ENCODE results near the gene PHKB.
A peak's percentile ranks its signal among the peaks of the same experiment; 100 is the strongest.
"Not testable (repeated sequence)": the region's sequence is repeated elsewhere in the genome, so short reads cannot be mapped to it uniquely, and the experiment has no call there.

The PHKB gene

GRCh38 chr16:47627721-47628120 is 166.6 kb downstream of the PHKB start:
- DNase-seq, result no peak

- no peak for DNase-seq
These were observed 170.0 kb downstream of the PHKB start for GRCh38 chr16:47631131-47631530.

DNA sequence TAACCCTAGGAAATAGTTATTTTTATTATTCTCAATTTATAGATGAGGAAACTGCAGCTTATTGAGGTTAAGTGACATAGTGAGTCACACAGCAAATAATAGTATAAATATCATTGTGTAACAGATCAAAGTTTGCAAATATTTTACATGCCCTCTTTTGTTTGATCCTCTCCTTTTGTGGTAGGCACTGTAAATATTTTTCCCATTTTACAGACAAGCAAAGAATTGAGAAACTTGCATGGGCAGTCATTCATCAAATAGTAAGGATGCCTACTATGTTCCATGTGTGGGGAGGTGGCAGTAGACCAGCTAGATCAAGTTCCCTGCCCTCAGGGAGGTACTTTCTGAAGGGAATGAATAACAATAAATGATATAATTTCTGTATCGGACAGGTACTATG is 173.0 kb downstream of the PHKB start:
- DNase-seq, result no peak

DNA sequence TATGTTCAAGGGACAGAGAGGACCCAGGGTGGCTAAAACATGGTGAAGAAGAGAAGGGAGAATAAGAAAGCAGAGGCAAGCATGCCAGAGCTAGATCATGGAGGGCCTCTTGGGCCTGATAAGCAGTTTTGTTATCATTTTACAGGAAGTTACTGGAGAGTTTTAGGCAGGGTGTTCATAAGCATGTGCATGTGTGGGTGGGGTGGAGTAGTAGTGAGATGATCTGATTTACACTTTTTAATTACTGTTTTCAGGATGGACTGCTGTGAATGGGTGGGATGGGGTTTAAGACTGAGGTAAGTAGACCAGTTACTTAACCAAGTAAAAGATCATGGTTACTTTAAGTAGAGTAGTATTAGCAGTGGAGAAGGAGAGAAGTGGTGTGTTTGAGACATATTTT is 173.6 kb downstream of the PHKB start:
- no peak for DNase-seq

DNA sequence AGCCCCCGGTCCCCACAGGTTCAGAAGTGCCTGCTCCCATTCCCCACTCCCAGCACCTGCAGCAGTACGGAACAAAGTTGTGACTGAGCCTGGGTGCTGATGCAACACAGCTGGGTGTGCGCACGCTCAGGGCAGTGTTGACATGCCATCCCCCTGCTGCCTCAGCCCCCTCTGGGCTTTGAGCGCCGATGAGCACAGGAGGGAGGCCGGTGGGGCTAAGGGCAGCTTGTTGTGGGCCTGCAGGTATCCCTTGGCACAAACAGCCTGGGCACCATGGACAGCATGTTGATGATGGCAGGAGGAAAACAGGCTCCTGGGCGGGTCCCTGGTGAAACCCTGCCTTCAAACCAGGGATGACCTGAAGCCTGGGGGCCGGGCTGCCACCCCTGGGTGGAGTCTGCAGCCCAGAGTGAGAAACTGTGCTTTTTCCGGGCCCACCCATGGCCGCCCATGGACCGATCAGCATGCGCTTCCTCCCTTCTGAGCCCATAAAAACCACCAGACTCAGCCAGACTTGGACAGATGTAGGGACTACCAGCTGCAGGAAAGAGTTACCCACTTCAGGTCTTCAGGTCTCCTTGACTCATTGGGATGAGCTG is 175.5 kb downstream of the PHKB start:
- DNase-seq, result no peak

DNA sequence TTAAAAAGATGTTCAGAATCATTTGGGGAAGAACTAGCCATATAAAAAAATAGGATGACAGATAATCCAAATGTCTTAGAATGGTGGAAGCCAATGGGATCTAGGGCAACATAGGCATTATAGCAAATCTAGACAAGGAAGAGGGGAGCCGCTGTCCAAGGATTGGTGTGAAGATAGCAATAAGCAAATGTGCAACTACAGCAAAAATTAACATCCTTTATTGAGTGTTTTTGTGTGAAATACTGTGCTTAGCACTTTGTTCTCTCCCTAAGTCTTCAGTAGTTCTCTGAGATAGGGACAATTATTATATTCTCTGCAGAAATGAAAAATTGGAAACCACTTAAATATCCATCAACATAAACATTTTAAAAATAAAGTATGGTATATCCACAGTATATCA is 177.0 kb downstream of the PHKB start:
- DNase-seq, result no peak

DNA sequence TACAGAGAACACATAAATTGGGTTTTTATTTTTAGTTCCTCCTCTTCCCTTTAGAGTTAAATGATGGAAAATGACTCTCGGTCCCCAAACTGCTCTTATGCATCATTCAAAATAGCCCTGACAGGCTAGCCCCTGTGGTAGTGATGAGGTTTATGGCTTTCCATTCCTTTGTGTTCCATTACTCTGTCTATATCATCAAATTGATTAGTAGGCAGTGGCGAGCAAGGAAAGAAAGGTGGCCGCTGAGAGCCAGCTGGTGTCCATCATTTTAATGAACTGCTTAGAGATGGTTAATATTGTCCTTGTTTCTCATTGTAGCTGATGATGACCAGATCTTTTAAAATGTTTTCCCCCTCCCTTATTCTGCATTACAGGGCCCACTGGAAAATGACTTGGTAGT is 179.5 kb downstream of the PHKB start:
- DNase-seq, result no peak

DNA sequence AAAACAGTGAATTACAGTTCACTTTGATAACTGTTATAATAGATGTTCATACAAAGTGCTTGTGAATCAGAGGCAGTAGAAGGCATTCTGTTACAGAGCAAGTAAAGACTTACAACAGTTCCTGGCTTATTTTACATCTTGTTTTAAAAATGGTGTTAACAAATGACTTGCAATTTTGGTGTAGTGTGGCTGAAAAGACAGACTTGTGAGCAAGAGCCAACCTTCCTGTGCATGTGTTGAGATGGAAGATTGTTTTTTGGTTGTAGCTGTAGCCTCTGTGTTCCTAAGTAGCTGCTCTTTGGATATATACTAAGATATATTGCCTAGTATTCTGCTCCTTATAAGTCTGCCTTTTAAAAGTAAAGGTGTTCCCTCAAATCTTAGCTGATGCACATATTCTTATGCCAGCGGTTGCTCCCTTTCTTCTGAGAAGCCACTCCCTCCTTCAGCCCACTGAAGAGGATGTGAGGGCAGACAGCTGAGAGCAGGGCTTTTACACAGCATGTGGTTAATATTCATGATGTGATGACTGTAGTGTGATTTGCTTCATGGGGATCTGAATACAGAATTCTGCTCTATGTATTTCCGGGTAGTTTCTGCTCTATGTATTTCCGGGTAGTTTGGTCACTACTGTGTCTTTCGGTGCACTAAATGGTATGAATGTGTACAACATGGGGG is 182.3 kb downstream of the PHKB start:
- peak; percentile 50 for DNase-seq

- DNase-seq, result peak; percentile 3
These were observed 183.0 kb downstream of the PHKB start for GRCh38 chr16:47644166-47644565.

DNA sequence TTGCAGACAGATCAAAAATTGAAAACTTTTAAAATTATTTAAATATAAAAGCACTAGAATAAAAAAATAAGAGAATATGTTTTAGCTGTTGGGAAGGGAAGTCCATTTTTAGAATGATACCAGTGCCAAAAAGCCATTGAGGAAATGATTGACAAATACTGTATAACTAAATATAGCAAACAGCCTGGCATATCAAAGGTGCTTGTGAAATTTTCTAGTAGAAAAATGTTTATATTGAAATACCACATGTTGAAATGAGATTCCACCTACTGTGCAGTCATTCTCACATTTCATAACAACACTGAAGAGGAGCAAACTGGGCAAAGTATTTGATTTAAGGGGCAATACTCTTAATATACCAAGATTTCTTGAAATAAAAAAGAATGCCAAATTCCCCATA is 183.5 kb downstream of the PHKB start:
- peak; percentile 47 for DNase-seq

GRCh38 chr16:47646914-47647313 is 185.8 kb downstream of the PHKB start:
- DNase-seq, result no peak

- DNase-seq, result no peak
These were observed 195.9 kb downstream of the PHKB start for GRCh38 chr16:47657032-47657431.

- DNase-seq, result no peak
These were observed 196.8 kb downstream of the PHKB start for GRCh38 chr16:47657977-47658376.

GRCh38 chr16:47660540-47660939 is 199.4 kb downstream of the PHKB start:
- DNase-seq, result no peak

DNA sequence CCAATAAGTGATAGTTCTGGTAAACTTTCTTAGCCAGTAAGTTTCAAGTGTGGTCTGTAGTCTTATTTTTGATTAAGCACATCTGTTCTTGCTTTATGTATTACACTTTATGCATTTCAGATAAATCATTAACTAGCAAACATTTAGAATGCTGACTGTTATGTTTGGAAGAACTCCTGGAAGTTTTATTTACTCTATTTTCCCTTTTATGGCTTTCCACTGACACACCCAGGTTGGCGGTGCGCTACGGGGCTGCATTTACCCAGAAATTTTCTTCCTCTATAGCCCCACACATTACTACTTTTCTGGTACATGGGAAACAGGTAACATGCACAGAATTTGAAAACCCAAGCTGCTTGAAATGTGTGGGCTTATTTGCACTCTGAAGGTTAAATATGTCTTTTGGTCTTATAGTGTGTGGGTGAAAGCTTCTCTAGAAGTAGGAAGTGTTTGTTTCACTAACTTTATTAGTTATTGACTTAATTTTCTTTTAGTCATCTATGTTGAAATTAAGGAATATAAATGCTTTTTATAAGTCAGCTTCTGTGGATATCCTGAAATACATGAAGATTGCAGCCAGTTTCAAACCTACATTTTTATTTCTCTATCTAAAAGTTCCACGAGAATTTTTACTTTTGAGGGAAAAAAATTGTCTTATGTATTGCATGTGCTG is 203.7 kb downstream of the PHKB start:
- peak; percentile 2 for DNase-seq

DNA sequence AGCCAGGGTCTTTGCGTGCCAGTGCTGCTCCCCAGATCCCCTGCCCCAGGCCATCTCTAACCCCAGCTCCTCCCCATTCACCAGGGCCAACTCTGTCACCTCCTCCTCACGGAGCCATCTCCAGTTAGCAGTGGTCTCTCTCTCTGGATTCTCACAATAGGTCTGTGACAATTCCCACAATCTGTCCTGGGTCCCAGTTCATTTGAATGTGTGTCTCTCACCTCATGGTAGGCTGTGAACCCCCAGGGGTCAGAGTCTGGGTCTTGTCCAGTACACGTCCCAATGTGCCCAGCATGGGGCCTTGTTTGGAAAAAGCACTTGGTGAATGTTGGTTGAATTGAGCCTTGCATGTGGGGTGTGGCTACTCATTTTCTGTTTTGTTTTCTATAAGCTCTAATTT is 205.3 kb downstream of the PHKB start:
- DNase-seq, result no peak

DNA sequence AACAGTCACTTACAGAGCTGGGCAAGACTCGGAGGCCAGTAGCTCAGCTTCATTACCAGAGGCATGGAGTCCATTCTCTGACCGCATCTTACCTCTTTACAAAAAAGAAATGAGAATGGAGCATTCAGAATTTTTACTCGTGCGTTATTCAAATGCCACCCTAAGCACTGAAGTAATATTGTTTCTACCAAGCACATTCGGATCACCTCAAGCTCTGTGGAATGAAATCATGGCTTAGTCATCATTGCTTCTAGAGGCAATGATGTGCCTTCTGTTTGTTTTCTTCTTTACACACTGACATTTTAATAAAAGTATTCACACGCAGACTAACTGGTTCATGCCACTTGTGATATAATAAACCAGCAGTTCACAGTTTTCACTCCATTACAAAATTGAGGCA is 206.8 kb downstream of the PHKB start:
- DNase-seq, result no peak

DNA sequence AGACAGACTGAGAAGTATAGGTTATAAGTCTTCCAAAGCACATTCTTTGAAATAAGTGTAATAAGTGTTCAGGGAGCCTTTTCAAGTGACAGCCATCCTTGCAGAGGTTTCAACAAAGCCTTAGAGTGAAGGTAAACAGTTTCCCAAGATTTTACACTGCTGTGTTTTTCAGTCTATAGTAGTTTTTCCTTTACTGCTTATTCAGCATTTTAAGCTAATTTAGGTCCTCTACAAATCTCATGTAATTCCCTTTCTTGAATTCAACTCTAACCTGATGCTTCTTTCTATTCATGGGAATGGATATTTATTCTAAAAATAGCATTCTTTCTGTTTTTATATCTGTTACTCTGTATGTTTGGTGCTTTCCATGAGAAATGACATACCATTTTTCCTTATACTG is 211.3 kb downstream of the PHKB start:
- no peak for DNase-seq

GRCh38 chr16:47676635-47677177 is 215.6 kb downstream of the PHKB start:
- no peak for DNase-seq

GRCh38 chr16:47681571-47681970 is 220.4 kb downstream of the PHKB start:
- DNase-seq, result not testable (repeated sequence)

GRCh38 chr16:47687694-47688093 is 226.6 kb downstream of the PHKB start:
- DNase-seq, result no peak

- DNase-seq, result no peak
These were observed 232.1 kb downstream of the PHKB start for GRCh38 chr16:47693226-47693625.

DNA sequence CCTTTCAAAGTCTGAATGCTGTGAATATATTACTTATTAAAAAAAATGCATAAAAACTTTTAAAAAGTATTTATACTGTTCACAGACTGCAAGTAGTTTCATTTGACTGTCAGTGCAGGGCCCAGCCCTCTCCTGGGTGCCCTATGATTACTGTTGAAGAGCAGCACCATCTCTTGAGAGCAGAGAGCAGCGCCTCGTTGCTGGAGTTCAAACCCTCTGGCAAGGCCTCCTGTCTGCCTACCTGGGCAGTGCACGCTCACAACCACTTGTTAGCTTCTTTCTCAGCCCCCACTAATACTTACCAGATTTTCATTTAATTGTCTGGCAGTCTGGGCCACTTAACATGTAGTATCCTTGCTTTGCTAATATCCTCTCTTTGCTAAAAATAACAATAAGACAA is 233.4 kb downstream of the PHKB start:
- no peak for DNase-seq

- no peak for DNase-seq
These were observed 234.6 kb downstream of the PHKB start for GRCh38 chr16:47695756-47696155.
